Fibroblast of skin of right quadriceps (primary cell): ENCODE measurements around the gene SIL1.
A peak's percentile ranks its signal among the peaks of the same experiment; 100 is the strongest.
"Not testable (repeated sequence)": the region's sequence is repeated elsewhere in the genome, so short reads cannot be mapped to it uniquely, and the experiment has no call there.

Source experiments
- DNase-seq: peaks from one replicate; pipeline ENCODE4 v3.0.0-alpha.2; 2013

The SIL1 gene

DNA sequence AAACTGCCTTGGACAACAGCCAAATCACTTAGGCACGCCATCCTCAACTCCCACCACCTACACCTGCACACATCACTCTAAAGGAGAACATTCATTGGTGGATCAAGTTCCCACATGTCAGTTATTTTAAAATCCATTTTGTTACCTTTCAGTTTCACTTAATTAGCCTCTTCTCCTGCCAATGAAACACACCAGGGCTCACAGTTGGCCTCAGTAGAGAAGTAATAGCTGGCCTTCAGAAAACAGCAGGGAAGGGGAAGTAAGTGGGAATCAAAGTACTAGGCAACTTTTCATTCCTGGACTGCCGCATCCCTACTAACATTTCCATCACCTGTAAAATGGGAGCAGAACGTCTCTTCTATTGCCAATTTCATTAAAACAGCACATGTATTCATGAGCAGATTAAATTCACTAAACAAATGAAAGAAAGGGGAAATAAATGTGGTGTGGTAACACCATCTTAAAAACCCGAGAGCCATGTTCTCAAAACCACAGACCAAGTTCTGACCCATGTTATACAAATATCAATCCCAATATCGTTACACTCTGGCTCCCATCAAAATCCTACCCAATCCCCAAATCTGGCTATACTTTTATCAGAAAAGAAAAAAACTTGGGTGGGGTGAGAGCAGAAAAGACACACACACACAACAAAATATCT, 1.7 kb downstream of the SIL1 start:
- no peak for DNase-seq

DNA sequence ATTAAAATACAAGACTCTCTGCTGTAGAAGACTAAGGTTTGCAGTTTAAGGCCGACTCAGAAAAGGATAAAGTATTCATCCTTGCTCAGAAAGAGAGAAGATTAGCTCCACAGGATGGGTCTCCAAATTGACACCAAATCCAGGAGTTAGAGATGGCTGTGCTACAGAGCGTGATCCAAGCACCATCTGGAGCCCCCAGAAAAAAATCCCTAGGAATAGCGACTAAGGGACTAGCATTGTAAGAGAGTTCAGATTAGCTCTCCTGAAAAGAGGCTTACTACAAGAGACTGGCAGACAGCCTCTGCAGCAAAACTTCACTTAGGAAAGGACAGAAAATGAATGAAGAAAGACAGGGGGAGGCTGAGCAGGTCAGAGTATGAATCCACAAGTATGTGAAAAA, 3.7 kb downstream of the SIL1 start:
- DNase-seq, result no peak

DNA sequence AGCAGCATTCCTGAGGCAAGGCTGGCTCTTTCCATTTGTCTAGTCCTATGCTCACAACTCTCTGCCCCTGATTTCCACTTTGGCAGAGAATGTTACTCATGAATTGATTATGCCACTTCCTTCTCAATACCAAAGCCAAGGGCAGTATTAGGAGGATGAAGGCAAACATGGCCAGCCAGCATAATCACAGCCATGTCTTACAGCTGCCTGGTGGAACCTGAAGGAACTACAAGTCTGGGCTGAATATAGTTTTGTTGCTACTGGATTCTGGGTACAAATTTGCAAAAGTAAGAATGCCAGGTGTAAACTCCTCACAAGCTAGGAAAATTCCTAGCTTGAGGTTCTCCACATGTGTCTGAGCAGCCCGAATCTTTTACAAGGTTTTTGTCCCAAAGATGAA, 4.2 kb downstream of the SIL1 start:
- DNase-seq, result no peak

DNA sequence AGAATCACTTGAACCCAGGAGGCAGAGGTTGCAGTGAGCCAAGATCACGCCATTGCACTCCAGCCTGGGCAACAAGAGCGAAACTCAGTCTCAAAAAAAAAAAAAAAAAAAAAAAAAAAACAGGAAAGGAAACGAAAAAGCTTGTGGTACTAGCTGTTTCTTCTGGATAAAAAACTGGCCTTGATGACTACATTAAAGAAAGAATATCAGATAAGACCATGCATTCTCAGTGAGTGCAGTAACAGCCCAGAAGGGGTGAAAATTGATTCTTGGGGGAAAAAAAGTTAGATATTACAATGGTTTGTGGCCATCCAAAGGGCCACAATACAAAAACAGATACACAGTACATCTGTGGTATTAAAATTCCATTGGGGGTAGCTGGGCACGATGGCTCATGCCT, 5.3 kb downstream of the SIL1 start:
- DNase-seq, result not testable (repeated sequence)

DNA sequence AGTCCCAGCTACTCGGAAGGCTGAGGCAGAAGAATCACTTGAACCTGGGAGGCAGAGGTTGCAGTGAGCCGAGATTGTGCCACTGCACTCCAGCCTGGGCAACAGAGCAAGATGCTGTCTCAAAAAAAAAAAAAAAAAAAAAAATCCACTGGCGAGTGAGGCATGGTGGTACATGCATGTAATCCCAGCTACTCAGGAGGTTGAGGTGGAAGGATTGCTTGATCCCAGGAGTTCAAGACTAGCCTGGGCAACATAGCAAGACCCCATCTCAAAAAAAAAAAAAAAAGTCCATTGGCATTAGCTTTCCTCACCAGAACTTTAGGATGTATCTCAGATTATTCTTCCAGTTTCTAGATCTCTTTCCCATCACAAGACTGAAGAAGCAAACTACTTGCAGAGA, 6.2 kb downstream of the SIL1 start:
- DNase-seq, result not testable (repeated sequence)

DNA sequence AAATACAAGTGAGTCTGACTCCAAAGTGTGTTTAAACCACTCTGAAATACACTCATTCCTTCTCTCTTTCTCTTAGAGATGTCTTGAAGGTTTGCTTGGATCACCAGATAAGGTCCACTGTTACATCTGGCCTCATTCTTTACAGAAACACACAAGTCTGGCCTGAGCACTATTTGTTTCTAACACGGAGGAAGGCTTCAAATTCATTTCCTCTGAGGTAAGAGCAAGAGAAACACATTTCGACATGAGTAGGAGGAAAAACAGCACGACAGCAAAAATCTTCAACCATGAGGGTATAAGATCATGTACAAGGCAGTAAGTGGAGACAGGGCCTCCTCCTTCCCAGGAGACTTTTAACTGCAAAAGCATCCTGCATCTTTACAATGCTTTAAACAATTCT, 8.0 kb downstream of the SIL1 start:
- peak; percentile 50 for DNase-seq

DNA sequence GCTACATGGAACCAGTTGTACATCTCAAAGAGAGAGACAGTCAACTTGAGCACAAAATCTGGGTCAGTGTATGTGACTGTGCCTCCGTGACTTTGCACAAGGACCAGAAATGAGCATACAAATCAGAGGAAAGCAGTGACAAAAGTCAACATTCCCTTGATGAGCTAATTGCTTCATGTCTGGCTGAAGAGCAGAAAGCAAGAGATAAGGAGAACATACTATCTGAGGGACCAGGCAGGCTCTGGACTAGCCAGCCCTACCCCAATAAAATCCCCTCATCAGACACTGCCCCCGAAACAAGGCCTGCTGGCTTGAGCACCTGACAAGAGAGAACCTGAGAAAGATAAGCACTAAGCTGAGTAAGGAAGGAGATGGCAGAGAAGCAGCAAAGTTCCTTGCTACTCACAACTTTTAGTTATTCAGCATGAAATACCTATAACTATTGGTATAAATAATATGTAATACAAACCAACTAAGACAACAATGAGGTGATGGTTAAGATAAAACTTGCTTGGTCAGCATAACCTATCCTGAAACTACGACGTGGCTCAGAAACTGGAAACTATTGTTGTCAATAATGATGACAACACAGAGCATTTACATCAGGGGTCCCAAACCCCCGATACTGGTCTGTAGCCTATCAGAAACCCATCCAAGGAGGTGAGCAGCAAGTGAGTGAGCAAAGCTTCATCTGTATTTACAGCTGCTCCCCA, 9.5 kb downstream of the SIL1 start:
- DNase-seq, result no peak

DNA sequence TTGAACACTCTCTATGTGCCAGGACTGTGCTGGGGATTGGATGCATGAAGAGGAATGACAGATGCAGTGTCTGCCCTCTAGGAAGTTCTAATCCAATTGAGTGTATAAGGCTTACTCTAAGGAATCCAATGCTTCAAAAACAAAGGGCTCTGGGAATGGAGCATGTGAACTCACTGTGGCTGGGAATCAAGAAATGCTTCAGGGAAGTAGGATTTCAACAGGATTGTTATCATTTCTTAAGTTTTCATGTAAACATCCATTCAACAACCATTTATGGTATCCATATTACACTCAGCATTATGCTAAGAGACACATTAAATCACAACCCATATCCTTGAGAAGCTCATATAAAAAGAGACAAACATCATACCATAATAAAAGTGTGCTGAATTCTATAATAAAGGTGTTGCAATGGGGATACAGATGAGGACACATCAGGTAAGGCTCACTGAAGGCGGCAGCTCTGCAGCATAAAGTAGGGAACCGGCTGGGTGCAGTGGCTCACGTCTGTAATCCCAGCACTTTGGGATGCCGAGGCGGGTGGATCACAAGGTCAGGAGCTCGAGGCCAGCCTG, 11.3 kb downstream of the SIL1 start:
- no peak for DNase-seq

DNA sequence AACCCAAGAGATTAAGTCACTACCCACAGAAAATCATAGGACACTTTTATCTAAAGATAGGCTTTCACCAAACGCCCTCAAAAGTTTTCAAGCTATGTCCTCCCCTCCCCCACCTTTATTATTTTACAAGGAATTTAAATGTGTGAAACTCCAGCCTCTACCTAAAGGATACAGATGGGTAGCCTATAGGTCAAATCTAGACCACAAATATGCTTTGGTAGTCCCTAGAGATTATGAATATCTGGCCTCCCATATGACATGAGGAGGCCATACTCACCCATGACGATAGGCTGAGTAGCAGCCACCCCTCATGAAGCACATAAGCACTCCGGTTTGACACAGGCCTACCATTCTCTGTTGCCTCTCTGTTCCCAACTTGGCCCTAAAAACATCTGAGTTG, 11.9 kb downstream of the SIL1 start:
- peak; percentile 15 for DNase-seq

DNA sequence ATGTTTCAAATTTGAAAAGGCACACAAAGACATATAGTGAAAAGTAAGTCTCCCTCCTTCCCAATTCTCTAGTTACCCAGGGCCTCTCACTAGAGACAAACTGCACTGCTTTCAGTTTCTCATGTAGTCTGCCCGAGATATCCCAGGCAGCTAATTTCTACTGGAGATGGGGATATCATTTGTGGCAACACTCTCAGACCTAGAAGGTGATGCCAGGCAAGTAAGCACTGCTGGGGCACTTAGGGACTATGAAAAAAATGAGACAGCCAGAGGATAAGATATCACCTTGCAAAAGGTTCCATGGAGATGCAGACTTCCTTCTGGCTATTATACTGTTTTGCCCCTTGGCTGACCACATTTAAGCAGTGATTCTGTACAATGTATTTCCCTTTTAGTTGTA, 12.6 kb downstream of the SIL1 start:
- DNase-seq, result no peak

DNA sequence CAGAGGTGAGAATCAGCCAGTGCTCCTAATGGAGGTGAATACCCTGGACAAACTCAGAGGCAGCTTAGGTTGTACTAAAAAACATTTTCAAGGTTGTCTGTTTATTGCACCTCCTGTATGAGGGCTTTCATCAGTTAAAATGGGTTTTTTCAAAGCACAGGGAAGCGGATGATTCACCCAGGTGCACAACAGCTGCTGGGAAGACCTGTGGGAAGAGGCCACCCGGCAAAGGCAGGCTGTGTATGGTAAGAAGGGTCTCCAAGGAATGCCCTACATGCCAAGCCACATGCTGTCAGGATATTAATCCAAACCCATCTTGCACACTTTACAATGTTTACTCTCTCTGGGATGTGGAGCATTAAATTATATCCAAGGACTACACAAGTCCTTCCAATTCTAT, 14.7 kb downstream of the SIL1 start:
- no peak for DNase-seq

DNA sequence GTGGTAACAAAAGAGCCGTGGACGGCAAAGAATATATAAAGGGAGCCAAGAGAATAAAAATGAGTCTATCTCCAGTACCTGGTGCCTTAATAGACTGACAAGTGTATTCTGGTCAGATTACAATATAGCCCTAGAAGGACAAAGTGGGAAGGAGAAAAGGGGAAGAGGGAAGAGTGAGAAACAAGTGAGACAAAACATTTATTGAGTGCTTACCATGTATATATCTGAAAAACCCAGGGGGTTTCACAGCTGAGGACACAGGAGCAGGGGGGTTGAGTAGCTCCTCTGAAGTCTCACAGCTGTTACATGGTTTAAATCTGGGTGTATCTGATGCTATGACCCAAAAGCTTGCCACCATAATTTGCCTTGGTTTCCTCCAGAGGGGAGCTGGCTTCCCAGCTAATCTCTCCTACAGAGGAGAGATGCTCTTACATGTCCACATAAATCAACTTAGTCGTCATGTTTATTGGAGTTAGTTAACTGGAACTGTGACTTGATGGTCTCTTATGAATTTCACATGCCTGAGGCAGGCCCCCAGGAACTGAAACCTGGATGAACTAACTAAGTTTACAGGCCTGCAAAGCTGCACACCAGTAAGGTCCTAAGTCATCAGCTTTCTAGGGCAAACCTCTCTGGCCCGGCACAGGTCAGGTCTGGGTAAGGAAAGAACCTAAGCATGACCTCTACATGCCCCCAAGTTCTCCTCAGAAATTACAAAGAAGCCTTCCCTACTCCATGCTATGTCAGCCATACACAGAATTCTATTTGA, 15.5 kb downstream of the SIL1 start:
- no peak for DNase-seq

DNA sequence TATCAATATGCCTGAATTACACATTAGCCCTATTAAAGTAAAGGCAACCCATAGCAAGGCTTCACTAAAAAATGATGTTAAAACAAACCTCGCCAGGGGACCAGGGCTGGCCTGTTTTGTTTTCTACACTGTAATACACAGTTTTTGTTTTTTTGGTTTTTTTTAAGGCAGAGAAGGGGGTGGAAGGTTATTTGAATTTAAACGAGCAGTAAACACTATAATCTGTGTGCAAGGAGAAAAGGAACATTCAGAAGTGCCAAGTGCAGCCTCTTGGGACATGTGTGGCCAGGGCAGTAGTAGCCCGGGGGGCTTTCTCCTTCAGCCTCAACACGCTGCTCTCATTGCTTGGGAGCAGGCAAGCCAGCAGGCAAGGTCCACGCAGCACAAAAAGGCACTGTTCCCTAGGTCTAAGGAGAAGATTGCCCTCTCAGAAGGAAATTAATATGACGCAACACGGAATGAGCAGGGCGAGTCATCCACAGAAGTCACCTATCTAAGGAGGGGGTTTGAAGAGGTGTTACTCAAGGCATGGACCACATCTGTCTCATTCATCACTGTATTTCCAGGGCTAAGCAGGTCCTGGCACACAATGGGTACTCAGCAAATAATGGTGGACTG, 16.2 kb downstream of the SIL1 start:
- DNase-seq, result peak; percentile 55

DNA sequence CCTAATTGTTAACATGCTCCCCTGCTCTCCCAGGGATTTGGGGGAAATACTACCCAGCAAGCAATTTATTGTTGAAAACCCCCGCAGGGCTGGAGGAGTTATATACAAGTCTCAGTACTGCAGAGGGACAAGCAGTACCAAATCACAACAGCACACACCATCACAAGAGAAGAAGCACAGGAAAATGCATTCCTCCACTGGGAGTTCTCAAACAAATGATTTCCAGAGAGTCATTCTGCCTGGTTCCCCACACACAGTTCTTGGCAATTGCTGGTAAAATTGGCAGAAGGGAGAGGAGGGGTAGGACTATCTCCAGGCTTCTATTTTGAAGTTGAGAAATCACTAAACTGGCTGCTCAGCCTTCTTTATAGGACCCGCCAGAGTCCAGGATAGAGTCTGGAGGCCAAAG, 16.8 kb downstream of the SIL1 start:
- DNase-seq, result peak; percentile 51

DNA sequence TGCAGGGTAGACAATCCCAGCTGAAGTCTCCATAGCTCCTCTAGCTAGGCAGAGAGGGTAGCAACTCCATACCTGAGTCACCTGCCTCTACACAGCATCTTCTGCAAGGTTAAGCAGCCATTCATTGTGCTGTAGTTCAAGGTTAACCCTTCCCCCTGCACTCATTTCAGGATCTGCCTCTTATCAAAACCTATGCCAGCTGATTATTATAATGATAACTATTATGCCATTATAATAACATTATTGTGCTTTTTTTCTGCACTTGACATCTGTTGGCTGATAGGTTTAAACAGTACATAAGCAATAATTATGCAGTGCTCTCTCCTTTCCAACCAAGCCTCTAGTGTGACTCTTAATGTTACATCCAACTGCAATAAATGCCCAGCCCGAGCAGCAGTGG, 17.3 kb downstream of the SIL1 start:
- no peak for DNase-seq

DNA sequence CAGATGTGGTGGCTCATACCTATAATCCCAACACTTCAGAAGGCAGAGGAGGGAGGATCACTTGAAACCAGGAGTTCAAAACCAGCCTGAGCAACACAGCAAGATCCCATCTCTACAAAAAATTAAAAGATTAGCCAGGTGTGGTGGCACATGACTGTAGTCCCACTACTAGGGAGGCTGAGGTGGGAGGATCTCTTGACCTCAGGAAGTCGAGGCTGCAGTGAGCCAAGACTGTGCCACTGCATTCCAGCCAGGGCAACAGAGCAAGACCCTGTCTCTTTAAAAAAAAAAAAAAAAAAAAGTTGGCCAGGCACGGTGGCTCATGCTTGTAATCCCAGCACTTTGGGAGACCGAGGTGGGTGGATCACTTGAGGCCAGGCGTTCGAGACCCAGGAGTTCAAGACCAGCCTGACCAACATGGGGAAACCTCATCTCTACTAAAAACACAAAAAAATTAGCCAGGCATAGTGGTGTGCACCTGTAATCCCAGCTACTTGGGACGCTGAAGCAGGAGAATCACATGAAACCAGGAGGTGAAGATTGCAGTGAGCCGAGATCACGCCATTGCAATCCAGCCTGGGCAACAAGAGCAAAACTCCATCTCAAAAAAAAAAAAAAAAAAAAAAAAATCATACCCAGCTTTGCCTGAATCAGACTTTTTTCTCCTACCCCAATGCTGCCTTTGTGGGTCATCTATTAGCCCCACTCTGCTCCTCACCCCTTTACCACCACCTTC, 18.2 kb downstream of the SIL1 start:
- DNase-seq, result not testable (repeated sequence)

DNA sequence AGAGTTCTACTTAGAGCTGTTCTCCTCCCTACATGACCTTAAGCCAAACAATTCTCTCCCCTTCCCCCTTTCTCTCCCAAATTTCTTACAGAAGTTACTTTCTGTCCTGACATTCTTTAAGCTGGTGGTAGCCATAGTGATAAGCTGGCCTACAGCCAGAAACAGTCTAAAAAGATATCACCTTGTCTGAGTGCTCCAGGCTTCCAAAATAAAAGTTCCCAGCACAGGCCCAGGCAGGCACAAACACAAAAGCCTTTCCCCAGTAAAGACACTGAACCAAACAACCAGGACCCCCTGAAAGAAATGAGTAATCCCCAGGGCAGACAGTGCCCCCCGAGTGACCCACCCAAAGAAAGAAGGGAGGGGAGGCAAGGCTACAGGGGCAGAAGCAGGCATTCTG, 19.2 kb downstream of the SIL1 start:
- peak; percentile 47 for DNase-seq

DNA sequence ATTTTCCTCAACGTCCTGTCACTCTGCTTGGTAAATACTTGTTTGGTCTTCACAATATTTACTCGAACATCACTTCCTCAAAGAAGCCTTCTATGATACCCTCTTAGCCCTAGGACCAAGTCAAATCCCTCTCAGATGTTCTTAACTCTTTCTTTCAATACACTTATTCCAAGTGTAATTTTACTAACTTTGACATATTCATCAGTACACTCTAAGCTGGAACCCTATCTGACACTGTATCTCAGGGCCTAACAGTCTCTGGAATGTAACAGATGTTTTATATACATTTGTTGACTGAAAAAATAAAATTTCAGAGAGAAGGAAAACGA, 19.6 kb downstream of the SIL1 start:
- DNase-seq, result no peak

DNA sequence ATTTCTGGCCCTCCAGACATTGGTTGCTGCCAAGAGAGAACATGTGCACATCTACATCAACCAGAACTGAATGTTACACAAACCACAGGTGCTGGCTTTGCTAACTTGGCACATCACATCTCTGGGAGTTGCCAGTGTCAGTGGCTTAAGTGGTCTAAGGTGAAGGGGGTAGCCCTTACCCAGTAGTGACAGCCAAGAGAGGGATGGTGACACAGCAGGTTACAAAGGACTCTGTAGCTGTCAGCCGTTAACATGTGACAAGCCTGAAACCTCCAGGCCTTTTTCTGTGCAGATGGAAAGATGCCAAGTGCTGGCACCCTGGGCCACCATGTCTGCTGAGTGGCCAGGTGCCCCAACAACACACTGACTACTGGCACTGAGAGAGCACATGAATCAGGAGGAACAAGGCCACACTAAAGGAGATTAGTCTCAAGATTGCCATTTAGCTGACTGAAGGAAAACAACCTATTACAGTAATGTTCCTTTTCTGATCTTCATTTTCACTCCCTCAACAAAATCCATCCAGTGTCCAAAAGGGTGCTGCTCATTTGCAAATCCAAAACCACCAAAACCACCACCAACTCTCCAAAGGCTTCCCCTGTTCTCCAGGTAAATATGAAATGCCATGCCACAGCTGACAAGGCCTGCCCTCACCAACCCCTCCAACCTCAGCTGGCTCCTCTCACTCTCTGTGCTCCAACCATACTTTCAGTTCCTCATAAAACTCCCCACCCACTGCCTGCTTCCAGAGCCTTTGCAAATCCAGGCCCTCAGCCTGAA, 20.2 kb downstream of the SIL1 start:
- DNase-seq, result no peak

DNA sequence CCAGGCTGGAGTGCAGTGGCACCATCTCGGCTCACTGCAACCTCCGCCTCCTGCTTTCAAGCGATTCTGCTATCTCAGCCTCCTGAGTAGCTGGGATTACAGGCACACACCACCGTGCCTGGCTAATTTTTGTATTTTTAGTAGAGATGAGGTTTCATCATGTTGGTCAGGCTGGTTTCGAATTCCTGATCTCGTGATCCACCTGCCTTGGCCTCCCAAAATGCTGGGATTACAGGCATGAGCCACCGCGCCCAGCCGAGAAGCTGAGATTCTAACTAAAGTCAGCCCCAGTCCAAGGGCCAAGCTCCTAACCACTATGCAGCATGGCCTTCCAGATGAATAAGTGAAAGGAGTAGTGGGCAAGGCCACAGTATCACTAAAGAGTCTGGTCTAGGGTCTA, 20.9 kb downstream of the SIL1 start:
- not testable (repeated sequence) for DNase-seq

DNA sequence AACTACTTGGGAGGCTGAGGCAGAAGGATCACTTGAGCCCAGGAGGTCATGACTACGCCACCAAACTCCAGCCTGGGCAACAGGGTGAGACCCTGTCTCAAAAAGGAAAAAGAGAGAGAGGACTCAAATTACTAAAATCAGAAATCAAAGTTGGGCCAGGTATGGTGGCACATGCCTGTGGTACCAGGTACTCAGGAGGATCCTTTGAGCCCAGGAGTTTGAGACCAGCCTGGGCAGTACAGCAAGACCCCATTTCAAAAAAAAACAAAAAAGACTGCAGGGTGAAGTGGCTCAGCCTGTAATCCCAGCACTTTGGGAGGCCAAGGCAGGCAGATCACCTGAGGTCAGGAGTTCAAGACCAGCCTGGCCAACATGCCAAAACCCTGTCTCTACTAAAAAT, 23.8 kb downstream of the SIL1 start:
- DNase-seq, result not testable (repeated sequence)
